ENCODE measurements around the gene FAM174A.

The FAM174A gene

DNA sequence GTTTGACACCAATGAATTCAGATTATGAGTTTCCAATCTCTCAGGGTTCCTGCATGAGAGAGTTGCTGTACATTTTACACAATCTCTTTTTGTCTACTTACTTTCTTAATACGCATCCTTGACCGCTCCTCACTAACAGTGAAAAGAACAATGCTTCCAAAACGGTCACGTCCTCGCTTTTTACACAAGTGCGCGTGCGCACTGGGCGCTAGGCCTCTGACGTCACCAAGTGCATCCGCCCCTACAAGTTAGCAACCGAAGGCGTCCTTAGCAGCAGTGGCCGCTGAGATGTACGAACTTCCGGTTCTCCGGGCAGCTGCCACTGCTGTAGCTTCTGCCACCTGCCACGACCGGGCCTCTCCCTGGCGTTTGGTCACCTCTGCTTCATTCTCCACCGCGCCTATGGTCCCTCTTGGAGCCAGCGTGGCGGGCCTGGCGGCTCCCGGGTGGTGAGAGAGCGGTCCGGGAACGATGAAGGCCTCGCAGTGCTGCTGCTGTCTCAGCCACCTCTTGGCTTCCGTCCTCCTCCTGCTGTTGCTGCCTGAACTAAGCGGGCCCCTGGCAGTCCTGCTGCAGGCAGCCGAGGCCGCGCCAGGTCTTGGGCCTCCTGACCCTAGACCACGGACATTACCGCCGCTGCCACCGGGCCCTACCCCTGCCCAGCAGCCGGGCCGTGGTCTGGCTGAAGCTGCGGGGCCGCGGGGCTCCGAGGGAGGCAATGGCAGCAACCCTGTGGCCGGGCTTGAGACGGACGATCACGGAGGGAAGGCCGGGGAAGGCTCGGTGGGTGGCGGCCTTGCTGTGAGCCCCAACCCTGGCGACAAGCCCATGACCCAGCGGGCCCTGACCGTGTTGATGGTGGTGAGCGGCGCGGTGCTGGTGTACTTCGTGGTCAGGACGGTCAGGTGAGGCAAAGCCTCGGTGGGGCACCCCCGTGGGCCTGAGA, at the start of gene FAM174A:
Gene FAM174A, plus strand, starts transcription at position 315 of the 946 bp plus-strand sequence. Its CDS starts 157 bp downstream, at position 472.
- DNase-seq, result peak; percentile 70

- DNase-seq, result no peak
Observed at GRCh38 chr5:100493996-100494395, 41.2 kb upstream of the FAM174A start.

GRCh38 chr5:100496296-100496695, 38.9 kb upstream of the FAM174A start:
- DNase-seq, result no peak

DNA sequence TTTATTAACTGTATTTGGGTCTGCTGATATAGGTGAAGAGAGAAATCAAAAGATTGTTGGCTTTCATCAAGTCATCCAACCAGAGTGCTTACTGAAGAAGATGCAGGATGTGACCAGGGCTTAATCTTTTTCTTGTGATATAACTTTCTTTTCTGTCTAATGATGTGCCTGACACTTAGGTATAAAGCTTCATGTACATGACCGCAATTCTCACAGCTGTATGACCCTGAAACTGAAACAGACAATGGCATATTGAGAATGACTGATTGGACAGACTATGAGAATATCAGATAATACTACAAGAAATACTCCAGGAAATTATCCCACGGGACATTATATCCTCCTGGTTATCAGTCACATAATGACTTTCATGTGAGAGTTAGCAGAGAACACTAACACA, 32.5 kb upstream of the FAM174A start:
- no peak for DNase-seq

DNA sequence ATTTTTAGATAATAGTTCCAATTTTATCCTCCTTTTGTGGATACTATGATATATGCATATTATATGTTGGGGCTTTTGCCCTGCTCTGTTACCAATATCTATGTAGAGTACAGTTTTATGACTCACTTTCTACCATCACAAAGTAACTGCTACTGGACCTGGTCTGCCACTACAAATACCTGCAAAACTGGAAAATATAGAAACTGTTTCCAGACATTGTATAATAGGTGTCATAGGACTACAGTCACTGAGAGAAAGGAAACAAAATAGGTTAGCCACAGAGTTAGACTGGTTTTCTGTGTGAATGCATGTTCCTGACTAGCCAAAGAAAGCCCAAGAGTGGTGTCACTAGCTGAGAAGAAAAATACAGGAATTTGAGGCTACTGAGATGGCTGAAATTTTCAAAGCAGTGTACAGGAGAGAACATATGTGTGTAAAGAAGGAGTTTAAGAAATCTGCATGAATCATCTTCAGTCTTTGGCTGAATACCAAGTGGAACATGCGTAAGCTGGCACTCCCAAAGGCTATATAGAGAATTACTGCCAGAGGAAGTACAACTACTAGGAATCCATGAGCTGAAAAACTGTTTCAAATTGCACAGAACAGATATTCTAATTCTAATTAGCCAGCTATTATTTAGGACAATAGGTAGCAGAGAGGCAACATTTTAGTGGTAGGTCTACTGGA, 29.0 kb upstream of the FAM174A start:
- no peak for DNase-seq

DNA sequence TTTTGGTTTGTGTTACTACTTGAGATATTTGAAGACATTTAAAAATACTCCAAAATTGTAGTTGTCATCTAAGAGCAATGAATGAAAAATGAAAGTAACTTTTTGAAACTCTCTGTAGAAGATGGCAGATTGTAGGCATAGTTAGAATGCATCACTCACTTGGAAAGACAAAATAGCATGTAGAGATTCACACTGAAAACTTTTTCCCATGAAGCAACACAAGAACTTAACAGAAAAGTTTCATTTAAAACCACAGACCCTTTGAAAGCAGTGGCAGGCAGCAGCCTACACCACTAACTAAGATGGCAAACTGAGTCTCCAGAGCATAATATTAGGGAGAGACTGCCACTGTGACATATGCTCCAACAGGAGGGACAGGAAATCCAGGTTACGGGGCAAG, 18.9 kb upstream of the FAM174A start:
- DNase-seq, result no peak

DNA sequence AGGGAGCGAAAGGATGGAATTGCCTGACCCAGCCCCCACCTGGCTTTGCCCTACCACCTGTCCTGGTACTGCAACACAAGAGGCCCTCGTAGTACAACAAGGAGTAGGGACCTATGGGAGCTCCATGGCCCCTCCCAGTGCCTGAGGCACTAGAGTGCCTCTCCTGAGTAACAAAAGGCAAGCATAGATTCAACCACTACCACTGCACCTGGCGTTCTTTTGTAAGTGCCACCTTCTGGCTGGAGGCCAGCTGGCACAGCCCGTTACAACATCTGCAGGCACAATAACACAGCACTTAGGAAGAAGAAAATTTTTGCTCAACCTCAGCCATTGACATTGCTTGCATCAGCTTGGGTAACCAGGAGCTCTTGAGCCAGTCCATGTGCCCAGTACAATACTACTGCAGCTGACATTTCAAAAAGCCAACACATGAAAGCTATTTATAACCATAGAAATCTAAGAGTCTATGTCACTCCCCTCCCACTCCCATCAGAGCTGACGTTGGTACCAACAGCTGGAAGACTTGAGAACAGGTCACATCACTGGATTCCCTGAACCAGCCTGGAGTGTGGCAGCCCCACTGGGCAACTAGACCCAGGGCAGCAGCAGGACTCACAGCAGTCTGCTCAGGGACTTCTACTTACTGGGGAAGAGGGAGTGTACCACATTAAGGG, 17.7 kb upstream of the FAM174A start:
- DNase-seq, result peak; percentile 87

GRCh38 chr5:100518377-100518776, 16.8 kb upstream of the FAM174A start:
- no peak for DNase-seq

GRCh38 chr5:100519075-100519474, 16.1 kb upstream of the FAM174A start:
- no peak for DNase-seq

DNA sequence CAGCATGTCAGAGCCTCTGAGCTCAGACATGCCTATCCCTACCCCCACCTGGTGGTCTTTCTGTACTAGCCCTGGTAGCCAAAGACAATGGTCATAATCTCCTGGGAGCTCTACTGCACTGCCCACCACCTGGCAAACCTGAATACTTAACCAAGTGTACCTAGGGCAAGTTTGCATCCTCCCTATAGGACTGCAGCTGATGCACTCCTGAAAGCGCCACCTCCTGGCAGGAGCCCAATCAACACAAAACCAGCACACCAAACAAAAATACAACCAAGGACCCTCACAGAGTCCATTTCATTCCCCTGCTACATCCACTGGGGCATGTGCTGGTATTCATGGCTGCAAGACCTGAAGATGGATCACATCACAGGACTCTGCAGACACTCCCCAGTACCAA, 14.8 kb upstream of the FAM174A start:
- DNase-seq, result no peak

- DNase-seq, result no peak
Observed at GRCh38 chr5:100537946-100538345, 2.8 kb downstream of the FAM174A start.

GRCh38 chr5:100539519-100539918, 4.3 kb downstream of the FAM174A start:
- DNase-seq, result no peak

GRCh38 chr5:100542086-100542485, 6.9 kb downstream of the FAM174A start:
- DNase-seq, result no peak

DNA sequence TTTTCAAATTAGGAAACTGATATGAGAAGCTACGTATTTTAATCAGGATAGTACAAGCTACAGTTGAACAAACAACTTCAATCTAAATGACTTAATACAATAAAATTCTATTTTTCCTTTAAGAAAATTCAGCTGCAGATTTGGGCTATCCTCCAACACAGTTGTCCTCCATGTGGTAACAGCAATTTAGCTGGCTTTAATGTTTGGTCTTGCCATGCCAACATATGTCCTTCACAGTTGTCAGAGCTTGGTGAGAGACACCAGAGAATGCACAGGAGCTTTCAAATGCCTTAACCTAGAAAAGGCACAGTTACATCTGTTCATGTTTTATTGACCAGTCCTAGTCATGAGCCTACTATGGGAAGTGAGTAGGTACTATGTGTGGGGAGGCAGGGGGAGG, 10.8 kb downstream of the FAM174A start:
- no peak for DNase-seq

GRCh38 chr5:100550531-100551051, 15.4 kb downstream of the FAM174A start:
- DNase-seq, result no peak

GRCh38 chr5:100551183-100551582, 16.0 kb downstream of the FAM174A start:
- DNase-seq, result no peak

DNA sequence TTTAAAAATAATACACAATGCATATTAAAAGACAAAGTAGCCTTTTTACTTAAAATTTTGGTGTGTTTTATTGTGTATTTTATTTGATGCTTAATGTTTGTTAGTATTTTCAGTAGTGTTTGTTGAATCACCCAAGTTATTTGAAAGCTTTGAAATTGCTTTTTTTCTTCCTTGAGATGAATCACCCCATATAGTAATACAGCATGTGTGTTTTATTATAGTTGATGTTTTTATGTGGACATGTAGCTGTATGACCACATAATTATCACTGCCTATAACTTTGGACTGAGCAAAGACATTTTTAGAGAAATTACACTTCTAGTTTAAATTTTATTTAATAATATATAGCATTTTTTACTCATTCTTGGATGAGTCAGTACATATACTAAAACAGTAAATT, 18.0 kb downstream of the FAM174A start:
- no peak for DNase-seq

- no peak for DNase-seq
Observed at GRCh38 chr5:100560860-100561259, 25.7 kb downstream of the FAM174A start.

DNA sequence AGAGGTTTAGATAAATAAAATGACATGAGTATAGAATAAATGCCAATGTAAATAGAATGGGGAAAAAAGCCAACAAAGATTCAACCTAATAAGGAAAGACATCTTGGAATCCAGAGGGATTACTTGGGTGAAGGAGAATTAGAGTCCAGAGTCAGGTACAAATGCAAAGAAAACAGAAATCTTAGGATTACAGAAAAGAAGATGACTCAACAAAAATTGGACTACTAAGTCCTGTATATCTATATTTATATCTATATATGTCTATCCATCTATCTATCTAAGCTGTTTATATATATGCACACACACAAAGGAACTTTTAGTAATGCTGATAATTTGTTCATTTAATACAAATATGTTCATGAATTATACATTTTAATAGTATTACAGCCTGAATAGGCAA, 27.6 kb downstream of the FAM174A start:
- DNase-seq, result no peak

DNA sequence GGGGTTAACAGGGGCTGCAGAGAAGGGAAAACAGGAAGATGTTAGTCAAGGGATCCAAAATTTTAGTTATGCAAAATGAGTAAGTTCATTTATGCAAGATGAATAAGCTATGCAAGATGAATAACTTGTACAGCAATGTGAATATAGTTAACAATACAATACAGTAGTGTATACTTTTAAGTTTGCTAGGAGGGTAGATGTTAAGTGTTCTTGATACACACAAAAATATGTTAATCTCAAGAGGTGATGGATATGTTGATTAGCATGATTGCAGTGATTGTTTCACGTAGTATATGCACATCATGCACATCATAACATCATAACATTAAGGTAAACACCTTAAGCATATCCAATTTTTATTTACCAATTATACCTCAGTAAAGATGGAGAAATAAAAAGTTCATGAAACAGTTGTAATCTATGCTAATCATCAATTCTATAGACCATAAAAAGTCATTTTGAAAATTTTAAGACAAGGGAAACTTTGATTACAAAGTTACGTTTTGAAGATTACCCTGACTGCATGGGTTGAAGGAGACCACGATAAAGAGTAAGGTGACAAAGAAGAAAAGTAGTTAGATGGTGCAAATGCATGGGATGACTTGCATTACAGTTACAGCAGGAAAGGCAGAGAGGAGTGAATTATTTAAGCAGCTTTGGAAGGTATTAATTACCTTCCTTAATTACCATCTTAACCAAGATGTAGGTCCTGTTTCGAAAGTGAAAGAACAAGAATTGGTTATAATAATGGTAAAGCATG, 31.4 kb downstream of the FAM174A start:
- DNase-seq, result no peak

GRCh38 chr5:100574716-100575115, 39.5 kb downstream of the FAM174A start:
- DNase-seq, result no peak

DNA sequence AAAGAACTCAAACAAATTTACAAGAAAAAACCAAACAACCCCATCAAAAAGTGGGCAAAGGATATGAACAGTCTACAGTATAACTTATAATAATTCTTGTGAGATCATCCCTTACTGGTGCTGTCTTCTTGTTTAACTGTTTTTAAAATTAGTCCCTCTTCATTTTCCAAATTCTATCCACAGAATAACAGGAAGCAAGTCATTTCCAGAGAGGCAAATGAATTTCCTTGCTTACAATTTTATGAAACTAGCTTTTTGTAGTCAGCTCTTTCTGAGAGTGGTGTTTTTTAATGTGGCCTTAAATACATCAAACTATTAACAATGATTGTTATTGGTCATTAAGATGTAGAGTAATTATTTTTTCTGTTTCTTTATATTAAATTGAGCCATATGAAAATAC, 40.6 kb downstream of the FAM174A start:
- no peak for DNase-seq
